ENCODE results near the gene FGF3. TPM values are rescaled to one million over a fixed set of nuclear protein-coding genes. Genes with fewer than 3 reads are reported as not detected.

FGF3 gene
- total and polyA plus RNA-seq, 8 donors, result not detected

- Histone ChIP-seq H3K4me3 (no peak overlapping the region), H3K27me3 (peaks cover 0 to 57% (median 6%) of the 10 kb centered on the region in 3 donors), H3K27ac (no peak overlapping the region), H3K9me3 (no peaks in the 10 kb centered on the region), H3K36me3 (no peaks in the 10 kb centered on the region), H3K4me1 (no peaks in the 10 kb centered on the region)
- no peak for DNase-seq
- intact Hi-C loops (cut with DNase I; ENCODE audit: low total_unique reads), result no loop called here
- WGBS, 5 donors, result 53 to 88% (median 80%) methylated on average over 4 of the region's 4 CpGs
- TF ChIP-seq POLR2A (IDR thresholded peaks at IDR 0.05) (no peak), CTCF (IDR thresholded peaks at IDR 0.05) (no peak), EP300 (IDR thresholded peaks at IDR 0.05) (no peak), POLR2AphosphoS5 (IDR thresholded peaks at IDR 0.05) (no peak)
Observed at GRCh38 chr11:69841170-69841858, 22.1 kb upstream of the FGF3 start.

- H3K36me3 ChIP-seq, result no peaks in the 10 kb centered on the region
- H3K4me3 ChIP-seq, result no peak overlapping the region
- no peaks in the 10 kb centered on the region for H3K9me3 ChIP-seq
- no peaks in the 10 kb centered on the region for H3K4me1 ChIP-seq
- WGBS, 5 donors, result 38 to 57% (median 42%) methylated on average over 13 to 20 of the region's 20 CpGs
- no peak overlapping the region for H3K27ac ChIP-seq
- H3K27me3 ChIP-seq, result peaks cover 0 to 64% (median 7%) of the 10 kb centered on the region in 3 donors
- intact Hi-C loops (cut with DNase I; ENCODE audit: low total_unique reads), result no loop called here
- TF ChIP-seq POLR2AphosphoS5 (IDR thresholded peaks at IDR 0.05) (no peak), CTCF (IDR thresholded peaks at IDR 0.05) (no peak)
- DNase-seq, result no peak
Observed at GRCh38 chr11:69840371-69841169, 21.4 kb upstream of the FGF3 start.

- TF ChIP-seq POLR2AphosphoS5 (IDR thresholded peaks at IDR 0.05), result no peak
- intact Hi-C loops (cut with DNase I; ENCODE audit: low total_unique reads), result no loop called here
- no peak overlapping the region for H3K4me3 ChIP-seq
- no peak overlapping the region for H3K27ac ChIP-seq
- H3K27me3 ChIP-seq, result peaks cover 0 to 75% (median 17%) of the 10 kb centered on the region in 3 donors
- H3K36me3 ChIP-seq, result no peaks in the 10 kb centered on the region
- DNase-seq, result no peak
- no peaks in the 10 kb centered on the region for H3K4me1 ChIP-seq
- WGBS, 5 donors, result 51 to 74% (median 68%) methylated on average over 8 to 9 of the region's 9 CpGs
- no peaks in the 10 kb centered on the region for H3K9me3 ChIP-seq
Observed at GRCh38 chr11:69839516-69839915, 20.3 kb upstream of the FGF3 start.

GRCh38 chr11:69837791-69838190 lies 18.6 kb upstream of the FGF3 start:
- Histone ChIP-seq H3K4me1 (no peaks in the 10 kb centered on the region), H3K27ac (no peak overlapping the region), H3K36me3 (no peaks in the 10 kb centered on the region), H3K4me3 (no peak overlapping the region), H3K9me3 (no peaks in the 10 kb centered on the region), H3K27me3 (peaks cover 0 to 86% (median 20%) of the 10 kb centered on the region in 3 donors)
- TF ChIP-seq EP300 (IDR thresholded peaks at IDR 0.05) (no peak), POLR2A (IDR thresholded peaks at IDR 0.05) (no peak), POLR2AphosphoS5 (IDR thresholded peaks at IDR 0.05) (no peak)
- intact Hi-C loops (cut with DNase I; ENCODE audit: low total_unique reads), result no loop called here
- DNase-seq, result no peak
- 82 to 92% (median 88%) methylated on average over 5 of the region's 5 CpGs for WGBS, 5 donors

- peaks cover 0 to 86% (median 20%) of the 10 kb centered on the region in 3 donors for H3K27me3 ChIP-seq
Observed at GRCh38 chr11:69836401-69836800, 17.2 kb upstream of the FGF3 start.

More at GRCh38 chr11:69836401-69836800, 17.2 kb upstream of the FGF3 start:
- H3K4me1 ChIP-seq, result no peaks in the 10 kb centered on the region
- H3K27ac ChIP-seq, result no peak overlapping the region
- intact Hi-C loops (cut with DNase I; ENCODE audit: low total_unique reads), result no loop called here
- H3K36me3 ChIP-seq, result no peaks in the 10 kb centered on the region
- no peak for TF ChIP-seq POLR2A (IDR thresholded peaks at IDR 0.05)
- no peak for TF ChIP-seq POLR2AphosphoS5 (IDR thresholded peaks at IDR 0.05)
- no peak for TF ChIP-seq EP300 (IDR thresholded peaks at IDR 0.05)
- TF ChIP-seq CTCF (IDR thresholded peaks at IDR 0.05), result no peak
- H3K4me3 ChIP-seq, result no peak overlapping the region
- no peaks in the 10 kb centered on the region for H3K9me3 ChIP-seq
- WGBS, 5 donors, result 80 to 91% (median 85%) methylated on average over 11 to 17 of the region's 17 CpGs
- no peak for DNase-seq

All from stomach (tissue), 9 donors.